Mucosa of rectum (tissue), 2 donors: ENCODE measurements around the gene CCT7.

Experiments used
- H3K27ac ChIP-seq, 2 donors: one replicate each; pipeline ENCODE4 v1.7.0; 2013; ENCODE audit warnings: inconsistent platforms in 2 of 2, low read depth in 2 of 2, low read length in 2 of 2
- H3K27me3 ChIP-seq, 2 donors: one replicate each; pipeline ENCODE4 v1.7.0; 2013; ENCODE audit warnings: low read length in 2 of 2; ENCODE audit not compliant: control insufficient read depth in 2 of 2, insufficient read depth in 2 of 2
- H3K36me3 ChIP-seq, 2 donors: one replicate each; pipeline ENCODE4 v1.7.0; 2013; ENCODE audit warnings: low read length in 2 of 2; ENCODE audit not compliant: control insufficient read depth in 2 of 2, insufficient read depth in 2 of 2
- H3K4me1 ChIP-seq, 2 donors: one replicate each; pipeline ENCODE4 v1.7.0; 2013; ENCODE audit warnings: low read length in 2 of 2, mild to moderate bottlenecking in 1 of 2; ENCODE audit not compliant: control insufficient read depth in 2 of 2, insufficient read depth in 2 of 2
- H3K4me3 ChIP-seq, 2 donors: one replicate each; pipeline ENCODE4 v1.7.0; 2013; ENCODE audit warnings: low read length in 2 of 2
- H3K9ac ChIP-seq, 2 donors: one replicate each; pipeline ENCODE4 v1.7.0; 2013; ENCODE audit warnings: low read length in 2 of 2, low read depth in 1 of 2, mild to moderate bottlenecking in 1 of 2
- H3K9me3 ChIP-seq, 2 donors: one replicate each; pipeline ENCODE4 v1.7.0; 2013; ENCODE audit warnings: low read length in 2 of 2; ENCODE audit not compliant: control insufficient read depth in 2 of 2
- donor health status: healthy.
- donor health status: Normal muscosa, but diverticular disease.

CCT7 gene

GRCh38 chr2:73225513-73226360 lies 8.4 kb upstream of the CCT7 start:
- Histone ChIP-seq H3K4me3 (no peak overlapping the region), H3K9ac (no peak overlapping the region), H3K27me3 (no peaks in the 10 kb centered on the region), H3K36me3 (peaks cover 33 to 75% of the 10 kb centered on the region in 2 donors), H3K9me3 (no peaks in the 10 kb centered on the region), H3K27ac (no peak overlapping the region), H3K4me1 (no peaks in the 10 kb centered on the region)

GRCh38 chr2:73227086-73227485 lies 7.0 kb upstream of the CCT7 start:
- Histone ChIP-seq H3K36me3 (peaks cover 33 to 64% of the 10 kb centered on the region in 2 donors), H3K27me3 (no peaks in the 10 kb centered on the region), H3K27ac (no peak overlapping the region), H3K4me1 (no peaks in the 10 kb centered on the region), H3K9me3 (no peaks in the 10 kb centered on the region), H3K9ac (no peak overlapping the region), H3K4me3 (no peak overlapping the region)

GRCh38 chr2:73228631-73229030 lies 5.5 kb upstream of the CCT7 start:
- H3K9ac ChIP-seq, result no peak overlapping the region
- no peaks in the 10 kb centered on the region for H3K27me3 ChIP-seq
- no peak overlapping the region for H3K4me3 ChIP-seq
- H3K4me1 ChIP-seq, result peaks cover 5 to 7% of the 10 kb centered on the region in 2 donors
- H3K36me3 ChIP-seq, result peaks cover 28 to 48% of the 10 kb centered on the region in 2 donors
- H3K9me3 ChIP-seq, result no peaks in the 10 kb centered on the region
- H3K27ac ChIP-seq, result no peak overlapping the region

GRCh38 chr2:73232403-73233153 lies 1.5 kb upstream of the CCT7 start:
- H3K27ac ChIP-seq, result peak overlapping the region; percentile 46 to 96
- H3K36me3 ChIP-seq, result peaks cover 21 to 26% of the 10 kb centered on the region in 2 donors

GRCh38 chr2:73233154-73233931 lies 765 bp upstream of the CCT7 start, which contains the start of gene PRADC1:
Gene PRADC1, minus strand, starts transcription at chr2:73233239. Its CDS starts 79 bp downstream, at chr2:73233160.
- no peaks in the 10 kb centered on the region for H3K9me3 ChIP-seq
- peak within 1 kb of the TSS; percentile 81 to 95 for H3K9ac ChIP-seq
- H3K36me3 ChIP-seq, result peaks cover 14 to 18% of the 10 kb centered on the region in 2 donors
- no peaks in the 10 kb centered on the region for H3K27me3 ChIP-seq
- peak within 1 kb of the TSS; percentile 94 to 96 for H3K27ac ChIP-seq
- peak within 1 kb of the TSS; percentile 90 to 91 for H3K4me3 ChIP-seq
- peaks cover 9 to 21% of the 10 kb centered on the region in 2 donors for H3K4me1 ChIP-seq

More at GRCh38 chr2:73232403-73233153, 1.5 kb upstream of the CCT7 start:
- Histone ChIP-seq H3K9ac (peak overlapping the region; percentile 68 to 69), H3K4me3 (peak overlapping the region; percentile 90 to 91), H3K4me1 (peaks cover 9 to 21% of the 10 kb centered on the region in 2 donors), H3K27me3 (no peaks in the 10 kb centered on the region), H3K9me3 (no peaks in the 10 kb centered on the region)

GRCh38 chr2:73235315-73236028 lies 1.4 kb downstream of the CCT7 start:
- Histone ChIP-seq H3K9ac (peak overlapping the region; percentile 81 to 95), H3K4me3 (peak overlapping the region; percentile 90 to 91), H3K4me1 (peaks cover 9 to 21% of the 10 kb centered on the region in 2 donors), H3K9me3 (no peaks in the 10 kb centered on the region), H3K36me3 (peaks cover 15 to 19% of the 10 kb centered on the region in 2 donors), H3K27ac (no peak overlapping the region), H3K27me3 (no peaks in the 10 kb centered on the region)

GRCh38 chr2:73237168-73237567 lies 3.1 kb downstream of the CCT7 start:
- Histone ChIP-seq H3K4me1 (peaks cover 9 to 21% of the 10 kb centered on the region in 2 donors), H3K27me3 (no peaks in the 10 kb centered on the region), H3K9me3 (no peaks in the 10 kb centered on the region), H3K4me3 (no peak overlapping the region), H3K9ac (no peak overlapping the region), H3K36me3 (peaks cover 21 to 24% of the 10 kb centered on the region in 2 donors), H3K27ac (no peak overlapping the region)

- Histone ChIP-seq H3K9me3 (no peaks in the 10 kb centered on the region), H3K4me3 (no peak overlapping the region), H3K36me3 (peaks cover 28 to 32% of the 10 kb centered on the region in 2 donors), H3K27me3 (no peaks in the 10 kb centered on the region), H3K4me1 (peaks cover 4 to 14% of the 10 kb centered on the region in 2 donors), H3K27ac (no peak overlapping the region), H3K9ac (no peak overlapping the region)
These were observed 4.0 kb downstream of the CCT7 start for GRCh38 chr2:73238149-73238548.

- H3K4me3 ChIP-seq, result no peak overlapping the region
- H3K9ac ChIP-seq, result no peak overlapping the region
- no peaks in the 10 kb centered on the region for H3K9me3 ChIP-seq
- H3K36me3 ChIP-seq, result peaks cover 35 to 39% of the 10 kb centered on the region in 2 donors
- H3K27me3 ChIP-seq, result no peaks in the 10 kb centered on the region
- peaks cover 4 to 14% of the 10 kb centered on the region in 2 donors for H3K4me1 ChIP-seq
- H3K27ac ChIP-seq, result no peak overlapping the region
These were observed 4.9 kb downstream of the CCT7 start for GRCh38 chr2:73238976-73239375.
